HG03139 (cell line): Measurements from ENCODE around the gene LETM1.

Experiments used
- ATAC-seq: cut with Tn5 transposase; IDR thresholded peaks from one replicate; pipeline ENCODE4 v1.9.1; 2021; ENCODE audit not compliant: unreplicated experiment

Gene LETM1

GRCh38 chr4:1808851-1809753 is 46.9 kb downstream of the LETM1 start:
- ATAC-seq, result no peak

GRCh38 chr4:1808396-1808795 is 47.6 kb downstream of the LETM1 start:
- no peak for ATAC-seq

GRCh38 chr4:1807332-1807777 is 48.6 kb downstream of the LETM1 start:
- ATAC-seq, result no peak

- no peak for ATAC-seq
These were observed 49.2 kb downstream of the LETM1 start for GRCh38 chr4:1806596-1807331.

- no peak for ATAC-seq
These were observed 49.8 kb downstream of the LETM1 start for GRCh38 chr4:1806223-1806564.

GRCh38 chr4:1805493-1806222 is 50.3 kb downstream of the LETM1 start:
- no peak for ATAC-seq

- ATAC-seq, result no peak
These were observed 51.1 kb downstream of the LETM1 start for GRCh38 chr4:1804638-1805492.

GRCh38 chr4:1803523-1804423 is 52.2 kb downstream of the LETM1 start:
- no peak for ATAC-seq

- no peak for ATAC-seq
These were observed 53.0 kb downstream of the LETM1 start for GRCh38 chr4:1802720-1803522.

- ATAC-seq, result no peak
These were observed 53.7 kb downstream of the LETM1 start for GRCh38 chr4:1802151-1802715.

GRCh38 chr4:1801286-1801958 is 54.5 kb downstream of the LETM1 start:
- no peak for ATAC-seq

GRCh38 chr4:1800805-1801204 is 55.2 kb downstream of the LETM1 start:
- ATAC-seq, result no peak

- no peak for ATAC-seq
These were observed 56.3 kb downstream of the LETM1 start for GRCh38 chr4:1799387-1800375.

- no peak for ATAC-seq
These were observed 57.2 kb downstream of the LETM1 start for GRCh38 chr4:1798580-1799386.

- ATAC-seq, result no peak
These were observed 57.9 kb downstream of the LETM1 start for GRCh38 chr4:1797861-1798579.
